Epithelial cell of proximal tubule (primary cell): ENCODE results near the gene GSK3B. TPM values are rescaled to one million over a fixed set of nuclear protein-coding genes. Genes with fewer than 3 reads are reported as not detected.
A peak's percentile ranks its signal among the peaks of the same experiment; 100 is the strongest.

Experiments
- DNase-seq: peaks from one replicate; pipeline ENCODE4 v3.0.0-alpha.2; 2011; ENCODE audit warnings: low read depth
- H3K4me3 ChIP-seq: 2 replicates; pipeline ENCODE4 v1.5.1; 2011; ENCODE audit warnings: low read depth, mild to moderate bottlenecking, low read length
- total RNA-seq: library from RNA; depleted of rRNA; stranded (reverse); fragments of >200 nt; gene quantifications from 2 replicates; pipeline ENCODE4 v1.2.3, GENCODE V29; 2015
- TF ChIP-seq, protein P1 (sequence below): conservative IDR thresholded peaks from 2 replicates; pipeline ENCODE4 v1.5.1; 2012; ENCODE audit warnings: low read depth, mild to moderate bottlenecking, low read length

Gene GSK3B
- total RNA-seq, 1 donor from 2014 or later: 31.7 TPM

DNA sequence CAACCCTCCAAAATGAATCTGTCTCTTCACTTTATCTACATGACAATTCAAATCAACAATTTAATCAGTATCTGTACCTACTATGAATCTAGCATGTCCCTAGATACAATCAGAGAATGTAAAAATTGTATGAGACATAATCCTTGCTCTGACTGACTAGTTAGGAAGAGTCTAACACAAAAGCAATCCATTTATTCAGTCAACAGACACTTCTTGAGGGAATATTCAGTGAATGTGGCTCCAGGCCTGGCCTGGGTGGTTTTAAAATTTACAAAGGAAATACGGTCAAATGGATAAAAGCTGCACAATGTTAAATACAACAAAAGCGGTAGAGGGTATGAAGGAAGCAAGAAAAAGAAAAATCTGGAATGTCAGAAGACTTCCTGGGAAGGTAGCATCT is 45.2 kb downstream of the GSK3B start:
- DNase-seq: no peak
- TF ChIP-seq, protein P1, sequence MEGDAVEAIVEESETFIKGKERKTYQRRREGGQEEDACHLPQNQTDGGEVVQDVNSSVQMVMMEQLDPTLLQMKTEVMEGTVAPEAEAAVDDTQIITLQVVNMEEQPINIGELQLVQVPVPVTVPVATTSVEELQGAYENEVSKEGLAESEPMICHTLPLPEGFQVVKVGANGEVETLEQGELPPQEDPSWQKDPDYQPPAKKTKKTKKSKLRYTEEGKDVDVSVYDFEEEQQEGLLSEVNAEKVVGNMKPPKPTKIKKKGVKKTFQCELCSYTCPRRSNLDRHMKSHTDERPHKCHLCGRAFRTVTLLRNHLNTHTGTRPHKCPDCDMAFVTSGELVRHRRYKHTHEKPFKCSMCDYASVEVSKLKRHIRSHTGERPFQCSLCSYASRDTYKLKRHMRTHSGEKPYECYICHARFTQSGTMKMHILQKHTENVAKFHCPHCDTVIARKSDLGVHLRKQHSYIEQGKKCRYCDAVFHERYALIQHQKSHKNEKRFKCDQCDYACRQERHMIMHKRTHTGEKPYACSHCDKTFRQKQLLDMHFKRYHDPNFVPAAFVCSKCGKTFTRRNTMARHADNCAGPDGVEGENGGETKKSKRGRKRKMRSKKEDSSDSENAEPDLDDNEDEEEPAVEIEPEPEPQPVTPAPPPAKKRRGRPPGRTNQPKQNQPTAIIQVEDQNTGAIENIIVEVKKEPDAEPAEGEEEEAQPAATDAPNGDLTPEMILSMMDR: no peak
- H3K4me3 ChIP-seq: no peak overlapping the region

DNA sequence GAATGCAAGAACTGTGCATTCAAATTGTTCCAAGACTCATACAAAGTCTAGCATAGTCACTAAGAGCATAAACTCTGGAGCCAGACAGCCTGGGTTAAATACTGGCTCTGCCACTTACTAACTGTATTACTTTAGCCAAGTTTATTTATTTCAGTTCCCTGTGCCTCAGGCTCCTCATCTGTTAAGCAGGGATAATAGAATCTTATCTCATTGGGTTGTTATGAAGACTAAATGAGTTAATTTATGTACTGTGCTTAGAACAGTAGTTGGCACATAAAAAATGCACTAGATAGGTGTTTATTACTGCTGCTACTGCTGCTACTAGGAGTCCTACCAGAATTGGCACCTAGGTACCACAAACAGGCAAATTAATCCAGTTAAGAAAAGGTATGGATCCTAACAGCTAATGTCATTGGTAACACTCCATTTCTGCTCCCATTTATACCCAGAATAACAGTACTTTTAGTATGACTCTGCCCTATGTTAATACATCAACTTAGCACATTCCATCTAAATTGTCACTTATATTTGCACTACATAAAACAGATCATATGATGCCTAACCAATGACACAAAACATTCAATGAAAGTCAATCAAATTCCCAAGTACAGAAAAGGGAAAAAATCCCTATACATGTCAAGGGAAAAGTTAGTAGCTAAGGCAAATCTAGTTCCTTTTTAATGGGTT is 45.7 kb downstream of the GSK3B start:
- no peak overlapping the region for H3K4me3 ChIP-seq
- peak; percentile 7 for DNase-seq
- TF ChIP-seq, protein P1: no peak

DNA sequence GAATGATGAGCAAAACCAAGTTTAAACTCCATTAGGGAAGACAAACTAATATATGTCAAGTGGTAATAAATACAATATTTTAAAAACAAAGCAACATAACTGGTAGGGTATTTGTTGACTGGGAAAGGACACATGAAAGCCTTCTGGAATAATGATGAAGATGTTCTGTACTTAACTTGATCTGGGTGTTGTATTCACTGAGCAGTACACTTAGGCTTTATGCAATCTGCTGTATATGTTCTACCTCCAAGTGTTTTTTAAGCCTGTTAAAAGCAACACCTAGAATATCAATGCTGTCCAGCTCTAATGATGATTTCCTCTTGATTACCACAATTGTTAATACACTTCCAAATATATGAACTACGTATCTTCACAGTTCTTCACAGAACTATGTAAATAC is 46.6 kb downstream of the GSK3B start:
- TF ChIP-seq, protein P1: no peak
- no peak overlapping the region for H3K4me3 ChIP-seq
- DNase-seq: no peak

DNA sequence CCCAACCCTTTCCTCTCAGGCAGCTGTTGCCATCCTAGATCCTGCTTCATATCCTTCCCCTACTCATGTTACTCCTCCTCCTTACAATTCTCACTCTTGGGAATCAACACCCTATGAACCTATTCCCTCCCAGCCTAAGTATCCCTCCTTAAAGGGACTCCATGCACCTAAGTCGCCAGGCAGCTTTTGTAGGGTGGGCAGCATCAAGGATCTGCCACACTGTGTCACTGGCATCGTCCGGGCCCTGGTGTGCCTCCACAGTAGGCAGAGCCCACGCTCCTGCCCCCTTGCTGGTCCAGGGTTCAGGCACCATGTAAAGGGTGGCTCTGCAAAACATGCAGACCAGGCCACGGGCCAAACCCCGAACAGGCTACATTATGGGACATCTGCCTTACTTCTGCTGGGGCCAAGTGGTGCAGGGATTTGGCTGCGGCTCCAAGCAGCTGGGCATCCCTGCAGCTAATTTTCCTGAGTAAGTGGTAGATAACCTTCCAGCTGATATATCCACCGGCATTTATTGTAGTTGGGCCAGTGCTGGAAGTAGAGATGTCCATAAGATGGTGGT is 53.4 kb downstream of the GSK3B start:
- TF ChIP-seq, protein P1: no peak
- DNase-seq: no peak
- no peak overlapping the region for H3K4me3 ChIP-seq

DNA sequence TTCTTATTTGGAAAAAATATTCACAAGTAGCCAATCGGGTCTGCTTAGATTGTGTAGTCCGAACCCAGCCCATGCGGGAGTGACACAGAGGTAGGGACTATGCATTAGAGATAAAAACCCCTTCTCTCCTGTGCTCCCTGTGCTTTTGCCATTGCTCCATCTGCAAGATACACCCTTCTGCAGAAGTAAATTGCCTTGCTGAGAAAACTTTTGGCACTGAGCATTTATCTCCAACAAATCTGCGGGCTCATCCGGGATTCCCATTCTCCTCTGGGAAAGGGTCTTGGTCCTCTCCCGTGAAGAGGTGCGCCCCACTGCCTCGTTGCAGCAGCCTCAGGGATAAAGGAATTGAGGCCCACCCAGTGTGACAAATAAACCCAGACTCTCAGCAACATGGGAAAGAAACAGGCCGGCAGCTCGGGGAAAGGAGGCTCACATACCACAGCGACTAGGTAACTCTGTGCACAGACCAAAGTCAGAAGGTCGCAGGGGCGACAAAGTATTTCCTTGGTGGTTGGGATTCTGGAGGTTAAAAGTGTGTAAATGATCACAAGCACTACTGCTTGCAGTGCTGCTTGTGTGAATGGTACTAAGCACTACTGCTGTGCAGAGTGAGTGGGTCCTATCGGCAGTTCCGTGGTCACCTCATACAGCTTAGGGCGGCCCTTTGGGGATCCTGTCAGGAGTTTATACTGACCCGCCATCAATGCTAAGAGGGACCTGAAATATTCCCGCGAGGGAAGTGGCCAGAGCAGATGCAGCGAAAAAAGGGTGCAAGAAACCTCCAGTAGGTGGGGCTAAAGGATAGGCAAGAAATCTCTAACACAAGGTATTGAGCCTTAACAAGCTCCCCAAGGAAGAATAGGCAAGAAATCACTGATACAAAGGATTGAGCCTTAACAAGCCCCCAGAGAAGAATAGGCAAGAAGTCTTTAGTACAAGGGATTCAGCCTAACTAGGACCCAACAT is 54.3 kb downstream of the GSK3B start:
- H3K4me3 ChIP-seq: no peak overlapping the region
- DNase-seq: no peak
- TF ChIP-seq, protein P1: peak; percentile 26

DNA sequence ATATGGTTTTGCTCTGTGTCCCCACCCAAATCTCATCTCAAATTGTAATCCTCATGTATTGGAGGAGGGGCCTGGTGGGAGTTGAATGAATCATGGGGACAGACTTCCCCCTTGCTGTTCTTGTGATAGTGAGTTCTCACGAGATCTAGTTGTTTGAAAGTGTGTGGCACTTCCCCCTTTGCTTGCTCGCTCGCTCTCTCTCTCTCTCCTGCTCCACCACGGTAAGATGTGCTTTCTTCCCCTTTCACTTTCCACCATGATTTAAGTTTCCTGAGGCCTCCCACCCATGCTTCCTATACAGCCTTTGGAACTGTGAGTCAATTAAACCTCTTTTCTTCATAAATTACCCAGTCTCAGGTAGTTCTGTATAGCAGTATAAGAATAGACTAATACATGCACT is 60.7 kb downstream of the GSK3B start:
- TF ChIP-seq, protein P1: no peak

More for the DNA sequence above, 60.7 kb downstream of the GSK3B start:
- no peak overlapping the region for H3K4me3 ChIP-seq
- no peak for DNase-seq
